NCI-H524 (cell line): ENCODE results near the gene CRHBP.
"Not testable (repeated sequence)": the region's sequence is repeated elsewhere in the genome, so short reads cannot be mapped to it uniquely, and the experiment has no call there.

Experiments used
- DNase-seq, 2 experiments: peaks; one replicate each; lab custom pipeline; 2025; lab: John Stamatoyannopoulos, UW

The CRHBP gene

DNA sequence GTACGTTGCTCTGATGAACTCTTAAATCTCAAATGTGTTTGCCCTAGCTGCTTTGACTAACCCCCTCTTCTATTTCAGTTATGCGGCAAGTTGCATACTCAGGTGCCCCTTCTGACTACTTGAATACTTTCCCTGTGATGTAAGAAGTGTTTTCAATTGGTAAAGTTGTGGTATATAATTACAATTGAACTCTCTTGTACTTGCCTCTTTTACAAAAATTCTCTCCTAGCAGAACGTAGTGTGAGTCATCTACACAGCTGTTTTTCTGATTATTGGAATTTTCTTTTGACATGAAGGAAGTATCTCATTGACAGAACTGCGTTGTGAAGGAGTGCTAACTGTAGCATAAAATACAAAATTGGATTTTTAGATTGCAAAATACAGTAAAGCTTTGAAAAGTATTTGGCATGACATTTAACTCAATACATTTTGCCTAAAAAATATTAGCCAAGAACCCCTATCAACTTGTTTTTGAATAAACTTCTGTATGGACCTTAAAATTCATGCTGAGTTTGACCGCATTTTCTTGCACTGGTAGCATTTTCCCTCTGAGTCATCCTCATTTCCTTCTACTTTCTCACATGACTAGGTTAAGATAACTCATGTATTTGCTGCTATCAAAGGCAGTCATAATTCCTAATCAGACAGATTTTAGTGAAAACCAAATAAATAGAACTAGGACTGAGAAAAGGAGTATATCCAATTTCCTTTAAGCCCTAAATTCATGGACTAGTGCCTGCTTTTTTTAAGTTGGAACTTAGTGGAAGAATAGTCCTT lies 6.3 kb downstream of the CRHBP start:
- no peak for DNase-seq

DNA sequence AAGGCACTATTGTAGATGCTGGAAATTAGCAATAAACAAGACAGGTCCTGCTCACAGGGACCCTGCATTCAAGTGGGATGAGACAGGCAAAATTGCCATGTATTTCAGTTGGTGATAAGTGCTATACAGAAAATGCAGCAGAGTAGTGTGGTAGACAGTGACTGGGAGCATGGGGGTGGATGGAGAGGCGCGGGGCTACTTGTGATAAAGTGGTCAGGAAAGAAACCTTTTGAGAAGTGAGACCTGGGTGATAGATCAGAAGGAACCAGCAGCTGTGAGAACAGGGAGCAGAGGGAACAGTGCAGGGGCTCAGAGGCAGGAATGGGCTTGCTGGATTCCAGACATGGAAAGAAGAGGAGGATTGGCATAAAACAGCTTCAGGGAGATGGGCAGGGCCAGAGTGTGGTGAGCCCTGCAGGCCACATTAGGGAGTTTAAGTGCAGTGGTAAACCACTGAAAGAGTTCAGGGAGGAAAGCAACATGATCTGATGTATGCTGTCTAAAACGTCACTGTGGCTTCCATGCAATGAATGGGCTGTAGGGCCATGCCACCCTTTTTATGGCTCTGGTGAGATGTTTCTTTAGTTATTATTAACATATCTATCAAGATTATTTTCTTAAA lies 7.3 kb downstream of the CRHBP start:
- no peak for DNase-seq

DNA sequence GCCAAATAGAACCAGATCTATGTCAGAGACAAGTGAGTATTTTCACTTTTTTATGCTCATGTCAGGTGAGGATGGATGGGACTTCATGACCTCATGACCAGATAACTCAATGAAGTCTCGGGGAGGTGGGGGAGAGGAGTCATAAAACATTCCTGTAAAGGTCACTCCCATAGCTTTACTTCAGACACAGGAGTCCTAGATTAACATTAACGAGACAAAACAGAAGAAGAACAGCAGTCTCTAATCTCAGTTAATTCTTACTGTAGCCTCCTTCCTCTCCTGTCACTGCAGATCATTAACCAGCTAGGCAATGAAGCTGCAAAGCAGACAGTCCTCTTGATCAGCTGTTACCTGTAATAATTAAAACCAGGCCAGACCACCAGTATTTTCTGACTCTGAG lies 11.2 kb downstream of the CRHBP start:
- no peak for DNase-seq

DNA sequence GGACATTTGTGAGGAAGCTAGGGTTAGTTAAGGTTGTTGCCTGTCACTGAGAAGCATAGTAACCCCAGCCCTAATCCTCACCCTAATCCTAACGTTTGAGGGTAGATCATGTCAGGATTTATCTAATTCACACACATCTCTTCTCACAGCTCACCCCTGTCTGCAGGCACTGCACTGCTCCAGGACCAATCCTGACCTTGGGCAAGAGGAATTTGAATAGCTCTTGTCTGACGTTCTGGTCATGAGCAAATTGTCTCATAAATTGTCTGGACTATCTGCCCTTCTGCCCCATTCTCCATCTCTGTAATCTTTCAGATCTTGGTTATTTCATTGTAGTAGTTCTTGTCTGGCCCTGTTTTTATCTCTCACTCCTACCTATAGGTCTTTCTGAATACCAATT lies 18.7 kb downstream of the CRHBP start:
- no peak for DNase-seq

DNA sequence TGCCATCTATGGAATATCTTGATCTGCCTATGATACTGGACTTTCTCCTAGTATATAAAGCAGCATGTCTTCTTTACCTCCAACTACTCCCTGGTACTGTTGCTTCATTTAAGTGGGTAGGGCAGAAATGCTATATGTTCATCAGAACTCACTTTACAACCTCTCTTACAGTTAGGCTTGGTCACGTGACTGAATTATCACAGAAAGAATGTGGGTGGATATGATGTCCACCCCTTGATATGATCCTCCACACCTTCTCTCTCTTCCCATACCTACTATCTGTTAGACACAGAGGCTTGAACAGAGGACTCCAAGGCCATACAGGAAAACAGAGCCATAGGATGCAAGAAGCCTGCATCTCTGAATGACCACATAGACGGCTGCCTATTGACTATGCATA lies 19.8 kb downstream of the CRHBP start:
- no peak for DNase-seq

DNA sequence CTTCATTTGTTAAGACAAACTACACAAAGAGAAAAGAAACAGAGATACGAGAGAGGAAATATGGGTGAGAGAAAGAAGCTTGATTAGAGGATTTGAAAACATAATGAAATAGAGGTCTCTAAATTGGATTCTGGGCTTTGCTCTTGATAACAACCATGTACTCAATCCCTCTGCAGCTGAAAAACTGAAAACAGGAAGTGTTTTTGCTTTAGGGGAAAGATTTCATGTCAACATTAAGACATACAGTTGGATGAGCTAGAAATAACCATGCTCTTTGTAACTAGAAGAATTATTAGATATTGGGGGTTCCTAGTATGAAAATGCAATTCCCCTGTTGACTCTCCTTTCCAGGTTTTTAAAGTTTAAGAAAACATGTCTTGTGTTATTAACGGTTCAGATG lies 21.9 kb downstream of the CRHBP start:
- DNase-seq: no peak

DNA sequence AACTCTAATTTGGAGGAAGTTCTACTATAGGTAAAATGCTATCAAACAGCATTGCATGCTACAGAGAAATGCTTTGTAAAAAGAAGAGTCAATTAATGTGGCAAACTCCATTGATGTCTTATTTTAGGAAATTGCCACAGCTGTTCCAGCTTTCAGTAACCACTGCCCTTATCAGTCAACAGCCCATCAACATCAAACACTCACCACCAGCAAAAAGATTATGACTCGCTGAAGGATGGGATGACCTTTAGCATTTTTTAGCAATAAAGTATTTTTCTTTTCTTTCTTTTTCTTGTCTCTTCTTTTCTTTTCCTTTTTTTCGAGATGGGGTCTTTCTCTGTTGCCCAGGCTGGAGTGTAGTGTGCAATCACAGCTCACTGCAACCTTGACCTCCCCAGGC lies 26.0 kb downstream of the CRHBP start:
- no peak for DNase-seq

DNA sequence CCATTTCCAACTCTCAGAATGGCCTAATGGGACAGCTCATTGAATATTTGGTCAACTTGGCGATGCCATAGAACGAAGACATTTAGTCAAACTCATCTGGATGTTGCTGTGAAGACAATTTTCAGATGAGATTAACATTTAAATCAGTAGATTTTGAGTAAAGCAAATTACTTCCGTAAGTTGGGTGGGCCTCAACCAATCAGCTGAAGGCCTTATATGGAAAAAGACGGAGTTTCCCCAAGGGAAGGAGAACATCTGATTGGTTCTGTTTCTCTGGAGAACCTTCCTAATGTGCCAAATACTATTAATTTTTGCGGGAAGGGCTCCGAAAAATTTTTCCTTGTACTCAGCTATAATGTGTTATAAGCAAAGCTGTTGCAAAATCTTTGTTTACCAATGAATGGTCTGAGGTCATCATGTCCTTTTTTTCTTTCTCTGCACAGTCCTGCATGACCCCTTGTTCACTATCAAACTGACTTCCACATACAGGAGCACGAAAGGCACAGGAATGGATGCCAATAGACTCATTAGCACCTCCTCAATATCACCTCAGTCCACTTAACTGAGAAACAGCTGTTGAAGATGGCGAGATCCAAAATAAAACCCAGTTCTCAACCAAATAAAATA lies 27.8 kb downstream of the CRHBP start:
- DNase-seq: no peak

DNA sequence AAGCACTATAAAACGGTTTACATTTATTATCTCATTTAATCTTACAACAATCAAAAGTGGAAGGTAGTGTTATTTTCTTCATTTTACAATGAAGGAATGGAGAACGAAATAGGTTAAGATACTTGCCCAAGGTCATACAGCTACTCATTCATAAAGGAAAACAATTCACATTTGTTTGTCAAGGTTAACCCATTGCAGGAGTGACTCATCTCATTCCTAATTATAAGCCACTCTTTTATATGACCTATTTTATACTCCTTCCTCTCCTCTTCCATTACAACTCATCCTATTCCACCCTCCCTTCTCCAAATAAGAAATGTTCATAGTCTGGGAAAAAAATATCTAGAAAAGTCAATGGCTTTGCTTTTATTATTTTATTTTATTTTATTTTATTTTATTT lies 29.6 kb downstream of the CRHBP start:
- no peak for DNase-seq

DNA sequence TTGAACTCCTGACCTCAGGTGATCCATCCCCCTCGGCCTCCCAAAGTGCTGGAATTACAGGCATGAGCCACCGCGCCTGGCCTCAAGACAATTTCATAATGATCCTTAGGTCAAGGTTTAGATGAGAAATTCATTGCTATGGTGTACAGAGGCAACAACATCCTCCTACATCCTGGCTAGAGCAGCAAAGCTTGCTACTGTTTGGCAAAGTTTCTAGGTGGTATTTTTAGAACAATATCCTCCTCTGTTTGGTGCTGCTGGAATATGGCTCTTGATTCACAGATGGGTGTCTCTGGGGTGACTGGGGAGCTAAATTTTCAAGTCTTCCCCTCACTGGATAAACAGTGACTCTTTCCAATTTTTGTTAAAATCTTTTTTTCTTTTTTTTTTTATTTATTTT lies 30.6 kb downstream of the CRHBP start:
- DNase-seq: no peak

DNA sequence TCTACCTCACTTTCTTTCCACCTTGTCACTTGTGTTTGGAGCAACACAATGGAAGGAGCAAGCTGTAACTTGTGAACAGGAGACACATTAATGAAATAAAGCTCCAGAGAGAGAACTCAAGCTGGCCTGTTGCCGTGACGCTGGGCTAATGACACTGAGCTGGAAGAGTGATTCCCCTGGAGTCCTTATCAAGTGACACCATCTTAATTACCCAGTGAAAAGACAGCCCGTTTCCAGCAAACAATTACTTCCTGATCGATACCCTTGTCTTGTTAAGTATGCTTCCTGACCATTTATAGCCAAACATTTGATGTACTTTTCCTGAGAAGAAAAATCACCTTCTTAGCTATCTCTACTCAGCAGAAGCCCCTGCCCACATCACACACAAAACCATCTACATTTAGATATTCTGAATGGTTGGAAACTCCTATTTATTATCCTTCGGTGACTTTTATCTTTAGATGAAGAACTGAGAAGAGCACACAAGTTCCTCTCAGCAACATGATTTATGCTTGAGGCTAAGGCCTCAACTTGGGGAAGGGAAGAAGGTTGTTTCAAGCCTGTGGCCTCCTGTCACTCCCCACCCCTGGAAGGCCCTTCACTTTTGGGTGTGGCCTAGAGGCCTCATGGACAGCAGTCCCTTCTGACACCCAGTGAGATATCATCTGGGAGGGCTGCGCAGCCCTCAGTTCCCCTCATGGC lies 34.1 kb downstream of the CRHBP start:
- peak in 1 of 2 experiments; percentile 6 for DNase-seq

DNA sequence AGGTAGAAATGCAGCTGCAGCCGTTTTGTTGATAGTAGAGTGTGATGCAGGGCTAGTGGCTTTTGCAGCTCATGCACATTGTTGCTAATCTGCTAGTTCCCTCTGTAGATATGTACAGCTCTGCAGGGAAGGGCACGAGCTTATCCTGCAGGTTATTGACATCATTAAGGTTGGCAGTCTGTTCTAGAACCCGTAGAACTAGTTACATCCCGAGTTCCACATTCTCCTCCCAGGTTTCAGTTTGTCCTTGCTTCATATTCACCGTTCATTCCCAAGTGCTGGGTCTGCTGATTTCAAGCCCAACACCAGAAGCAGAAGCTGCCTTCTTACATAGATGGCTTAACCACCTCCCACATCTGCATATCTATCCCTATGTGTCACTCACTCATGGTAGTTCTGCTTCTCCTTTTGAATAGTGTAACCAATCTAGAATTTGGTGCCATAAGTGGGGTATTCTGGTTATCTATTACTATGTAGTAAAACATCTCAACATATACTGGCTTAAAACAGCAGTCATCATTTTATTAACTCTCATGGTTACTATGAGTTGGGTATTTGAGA lies 38.1 kb downstream of the CRHBP start:
- DNase-seq: no peak

DNA sequence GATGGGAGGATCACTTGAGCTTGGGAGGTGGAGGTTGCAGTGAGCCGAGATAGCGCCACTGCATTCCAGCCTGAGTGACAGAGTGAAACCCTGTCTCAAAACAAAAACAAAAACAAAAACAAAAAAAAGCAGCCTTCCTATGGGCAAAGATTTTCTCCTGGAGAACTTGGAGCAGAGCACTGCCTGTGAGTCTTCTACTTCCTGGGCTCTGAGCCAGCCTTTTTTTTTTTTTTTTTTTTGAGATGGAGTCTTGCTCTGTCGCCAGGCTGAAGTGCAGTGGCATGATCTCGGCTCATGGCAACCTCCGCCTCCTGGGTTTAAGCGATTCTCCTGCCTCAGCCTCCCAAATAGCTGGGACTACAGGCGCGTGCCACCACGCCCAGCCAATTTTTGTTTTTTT lies 40.6 kb downstream of the CRHBP start:
- DNase-seq: not testable (repeated sequence)

DNA sequence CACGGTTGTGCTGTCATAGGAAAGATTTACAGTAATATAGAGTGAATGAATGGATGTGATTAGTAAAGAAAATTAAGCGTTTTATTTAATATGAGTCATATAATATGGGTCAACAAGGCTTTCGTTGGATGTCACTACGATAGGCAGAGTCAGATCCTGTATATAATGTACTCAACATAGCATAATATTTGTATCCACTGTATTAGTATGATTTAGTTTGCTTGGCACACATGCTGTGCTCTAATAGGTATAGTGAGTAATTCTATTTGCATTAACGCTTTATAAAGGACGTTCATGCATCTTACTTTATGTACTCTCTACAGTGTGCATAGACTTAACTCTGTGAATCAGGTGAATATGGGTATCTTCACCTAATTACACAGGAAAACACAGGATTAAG lies 41.5 kb downstream of the CRHBP start:
- DNase-seq: no peak

DNA sequence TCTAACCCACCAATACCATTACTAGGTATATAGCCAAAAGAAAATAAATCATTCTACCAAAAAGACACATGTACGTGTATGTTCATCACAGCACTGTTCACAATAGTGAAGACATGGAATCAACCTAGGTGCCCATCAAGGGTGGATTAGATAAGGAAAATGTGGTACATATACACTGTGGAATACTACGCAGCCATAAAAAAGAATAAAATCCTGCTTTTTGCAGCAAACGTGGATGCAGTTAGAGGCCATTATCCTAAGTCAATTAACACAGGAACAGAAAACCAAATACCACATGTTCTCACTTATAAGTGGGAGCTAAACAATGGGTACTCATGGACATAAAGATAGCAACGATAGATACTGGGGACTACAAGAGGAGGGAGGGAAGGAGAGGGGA lies 45.4 kb downstream of the CRHBP start:
- not testable (repeated sequence) for DNase-seq

DNA sequence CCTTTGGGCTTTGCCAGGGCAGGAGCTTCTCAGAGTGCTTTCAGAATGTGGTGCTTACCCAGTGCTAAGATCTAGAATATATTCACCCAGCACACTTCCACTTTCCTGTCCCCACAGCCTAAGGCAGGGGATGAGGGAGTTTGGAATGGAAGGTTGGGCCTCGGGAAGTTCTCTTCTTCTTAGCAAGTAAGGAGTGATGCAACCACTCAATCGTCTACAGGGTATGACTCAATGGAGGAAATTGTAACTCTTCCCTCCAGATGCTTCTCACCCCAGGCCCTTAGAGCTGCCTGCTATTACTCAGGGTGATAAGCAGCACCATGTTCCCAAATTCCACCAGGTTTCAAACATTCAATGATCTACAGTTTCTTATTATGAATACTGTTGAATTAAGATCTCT lies 46.6 kb downstream of the CRHBP start:
- DNase-seq: no peak

DNA sequence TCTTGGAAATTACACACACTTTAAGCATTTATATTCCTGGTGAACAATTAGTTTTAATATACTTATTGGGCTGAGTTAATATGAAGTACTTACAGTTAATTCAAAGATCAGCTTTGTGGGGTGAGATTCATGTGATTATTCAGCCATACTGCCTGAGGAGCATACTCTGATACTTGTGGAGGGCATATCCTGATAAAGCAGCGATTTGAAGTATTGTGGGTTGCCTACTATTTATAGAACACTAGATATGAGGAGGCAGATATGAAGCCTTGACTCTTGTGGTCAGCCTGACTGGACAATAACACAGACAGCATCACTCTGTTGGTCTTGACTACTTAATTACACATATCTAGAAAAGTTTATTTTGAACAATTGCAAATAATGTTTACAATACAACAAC lies 50.4 kb downstream of the CRHBP start:
- DNase-seq: no peak

DNA sequence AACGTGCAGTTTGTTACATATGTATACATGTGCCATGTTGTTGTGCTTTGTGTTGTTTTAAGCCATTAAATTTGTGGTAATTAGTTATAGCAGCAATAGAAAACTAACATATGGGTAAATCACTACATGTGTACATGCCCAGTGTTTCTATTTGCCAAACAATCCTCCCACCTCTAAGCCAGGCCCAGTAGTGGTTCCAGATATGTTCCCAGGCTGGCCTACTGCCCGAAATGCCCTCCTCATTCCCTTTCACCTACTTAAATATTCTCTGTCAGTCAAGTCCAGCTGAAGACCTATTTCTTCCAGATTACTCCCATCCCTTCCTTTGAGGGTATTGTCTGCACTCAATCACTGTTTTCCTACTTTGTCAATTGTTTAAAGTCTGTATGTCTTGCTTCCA lies 53.3 kb downstream of the CRHBP start:
- no peak for DNase-seq

DNA sequence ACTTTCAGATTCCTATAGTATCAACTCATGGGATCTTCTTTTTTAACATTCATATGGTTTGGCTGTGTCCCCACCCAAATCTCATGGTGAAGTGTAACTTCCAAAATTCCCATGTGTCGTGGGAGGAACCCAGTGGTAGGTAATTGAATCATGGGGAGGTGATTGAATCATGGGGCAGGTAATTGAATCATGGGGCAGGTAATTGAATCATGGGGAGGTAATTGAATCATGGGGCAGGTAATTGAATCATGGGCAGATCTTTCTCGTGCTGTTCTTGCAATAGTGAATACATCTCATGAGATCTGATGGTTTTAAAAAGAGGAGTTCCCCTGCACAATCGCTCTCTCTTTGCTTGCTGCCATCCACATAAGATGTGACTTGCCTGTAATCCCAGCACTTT lies 55.6 kb downstream of the CRHBP start:
- no peak for DNase-seq

DNA sequence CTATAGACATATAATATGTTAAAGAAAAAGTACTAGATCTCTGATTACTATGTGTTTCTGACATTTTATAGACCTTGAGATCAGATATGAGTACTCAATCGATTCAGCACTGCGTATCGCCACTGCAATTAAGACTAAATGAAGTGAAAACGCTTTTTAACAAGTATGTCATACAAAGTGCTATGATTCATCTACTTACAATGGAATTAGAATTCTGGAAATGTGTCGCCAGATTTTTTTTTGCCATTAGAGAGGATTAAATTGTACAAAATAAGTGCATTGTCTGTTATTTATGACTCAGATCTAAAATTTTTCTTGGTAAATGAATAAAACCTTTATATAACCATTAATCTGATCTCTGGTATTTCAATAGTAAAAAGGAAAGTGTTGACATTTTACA lies 57.4 kb downstream of the CRHBP start:
- no peak for DNase-seq

DNA sequence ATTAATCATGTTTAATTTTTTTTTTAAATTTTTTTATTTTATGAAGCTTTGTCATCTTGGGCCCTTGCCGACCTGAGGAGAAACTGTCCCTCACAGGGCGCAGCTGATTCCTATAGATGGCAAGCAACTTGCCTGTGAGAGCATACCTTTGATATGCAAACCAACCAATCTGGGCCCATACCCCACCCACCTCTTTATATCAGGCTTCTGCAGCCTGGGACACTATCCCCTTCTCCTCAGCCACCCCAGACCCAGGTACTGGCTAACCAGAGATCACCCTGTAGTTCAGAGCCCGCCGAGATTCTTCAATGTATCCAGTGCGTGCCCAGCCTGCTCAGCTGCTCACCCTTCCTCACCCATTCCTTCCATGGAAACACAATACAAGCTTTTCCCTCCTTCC lies 58.7 kb downstream of the CRHBP start:
- DNase-seq: no peak

DNA sequence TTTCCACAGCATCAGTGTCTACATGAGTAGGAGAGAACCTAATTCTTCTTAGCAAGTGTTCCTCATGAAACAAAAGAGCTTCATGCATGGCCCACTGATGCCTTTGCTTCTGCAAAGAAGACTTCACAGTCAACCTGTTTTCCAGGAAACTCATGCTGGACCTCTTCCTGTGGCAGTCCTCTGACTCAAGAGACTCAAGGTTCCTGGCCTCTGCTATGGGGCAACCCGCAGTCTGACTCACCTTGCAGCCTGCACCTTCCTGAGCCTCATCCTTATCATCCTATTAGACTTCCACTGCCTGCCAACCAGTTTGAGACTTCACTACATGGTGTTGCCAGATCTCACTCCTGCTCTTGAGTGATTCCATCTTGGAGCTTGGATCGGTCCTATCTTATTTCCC lies 59.8 kb downstream of the CRHBP start:
- DNase-seq: no peak
